HG02943 (cell line): Measurements from ENCODE around the gene ARPC1B.
A peak's percentile ranks its signal among the peaks of the same experiment; 100 is the strongest.
"Not testable (repeated sequence)": the region's sequence is repeated elsewhere in the genome, so short reads cannot be mapped to it uniquely, and the experiment has no call there.

ENCODE experiments used
- ATAC-seq: cut with Tn5 transposase; IDR thresholded peaks from one replicate; pipeline ENCODE4 v1.9.1; 2021; ENCODE audit warnings: mild to moderate bottlenecking, low read depth, moderate library complexity; ENCODE audit not compliant: unreplicated experiment

The ARPC1B gene

GRCh38 chr7:99374111-99375064 is at the start of gene ARPC1B:
Gene ARPC1B, plus strand, starts transcription at chr7:99374730. Its CDS starts 10,985 bp downstream, at chr7:99385715.
- ATAC-seq = peak; percentile 60

GRCh38 chr7:99325001-99325493 is 49.5 kb upstream of the ARPC1B start:
- ATAC-seq = no peak

- ATAC-seq = peak; percentile 96
These were observed 48.7 kb upstream of the ARPC1B start, which contains the start of gene ARPC1A for GRCh38 chr7:99325592-99326407. Gene ARPC1A, plus strand, starts transcription at chr7:99325898. Its CDS starts 7,456 bp downstream, at chr7:99333354.

- ATAC-seq = no peak
These were observed 48.1 kb upstream of the ARPC1B start for GRCh38 chr7:99326408-99326782.

GRCh38 chr7:99330314-99330961 is 44.1 kb upstream of the ARPC1B start:
- not testable (repeated sequence) for ATAC-seq

GRCh38 chr7:99331002-99331401 is 43.5 kb upstream of the ARPC1B start:
- no peak for ATAC-seq

- ATAC-seq = no peak
These were observed 34.9 kb upstream of the ARPC1B start for GRCh38 chr7:99339595-99339994.

- ATAC-seq = no peak
These were observed 33.9 kb upstream of the ARPC1B start for GRCh38 chr7:99340659-99341058.

- ATAC-seq = no peak
These were observed 30.4 kb upstream of the ARPC1B start for GRCh38 chr7:99344061-99344647.

GRCh38 chr7:99350641-99351040 is 23.9 kb upstream of the ARPC1B start:
- ATAC-seq = not testable (repeated sequence)

- ATAC-seq = no peak
These were observed 22.3 kb upstream of the ARPC1B start for GRCh38 chr7:99352247-99352646.

- ATAC-seq = no peak
These were observed 19.4 kb upstream of the ARPC1B start for GRCh38 chr7:99355098-99355497.

GRCh38 chr7:99357701-99358490 is 16.6 kb upstream of the ARPC1B start:
- ATAC-seq = no peak

GRCh38 chr7:99358521-99358920 is 16.0 kb upstream of the ARPC1B start:
- not testable (repeated sequence) for ATAC-seq

- no peak for ATAC-seq
These were observed 14.9 kb upstream of the ARPC1B start for GRCh38 chr7:99359465-99360154.

- no peak for ATAC-seq
These were observed 11.7 kb upstream of the ARPC1B start for GRCh38 chr7:99362801-99363200.

GRCh38 chr7:99363286-99363685 is 11.2 kb upstream of the ARPC1B start:
- no peak for ATAC-seq

- ATAC-seq = no peak
These were observed 9.0 kb upstream of the ARPC1B start for GRCh38 chr7:99365318-99366141.
